Right lobe of liver (tissue), 4 donors: Measurements from ENCODE around the gene TPMT.

ENCODE experiments used
- POLR2A ChIP-seq: fragments of 450-650 bp; IDR thresholded peaks from one replicate; pipeline ENCODE4 v1.6.1; 2017; ENCODE audit warnings: antibody characterized with exemption, mild to moderate bottlenecking
- TF ChIP-seq, protein P1 (sequence below), 4 donors: fragments of 200-600 bp in 3 of 4; fragments of 450-650 bp in 1 of 4; IDR thresholded peaks; one replicate each; pipeline versions ENCODE4 v1.5.1 to v1.8.0; 2016 to 2022; ENCODE audit warnings: antibody characterized with exemption in 4 of 4, mild to moderate bottlenecking in 2 of 4
- donor health status: DM: no; HTN: no; CAD: no.
- donor health status: DM: no; HTN: no; CAD: no.
- donor health status: DM: no; HTN: yes; CAD: no.

DNA sequence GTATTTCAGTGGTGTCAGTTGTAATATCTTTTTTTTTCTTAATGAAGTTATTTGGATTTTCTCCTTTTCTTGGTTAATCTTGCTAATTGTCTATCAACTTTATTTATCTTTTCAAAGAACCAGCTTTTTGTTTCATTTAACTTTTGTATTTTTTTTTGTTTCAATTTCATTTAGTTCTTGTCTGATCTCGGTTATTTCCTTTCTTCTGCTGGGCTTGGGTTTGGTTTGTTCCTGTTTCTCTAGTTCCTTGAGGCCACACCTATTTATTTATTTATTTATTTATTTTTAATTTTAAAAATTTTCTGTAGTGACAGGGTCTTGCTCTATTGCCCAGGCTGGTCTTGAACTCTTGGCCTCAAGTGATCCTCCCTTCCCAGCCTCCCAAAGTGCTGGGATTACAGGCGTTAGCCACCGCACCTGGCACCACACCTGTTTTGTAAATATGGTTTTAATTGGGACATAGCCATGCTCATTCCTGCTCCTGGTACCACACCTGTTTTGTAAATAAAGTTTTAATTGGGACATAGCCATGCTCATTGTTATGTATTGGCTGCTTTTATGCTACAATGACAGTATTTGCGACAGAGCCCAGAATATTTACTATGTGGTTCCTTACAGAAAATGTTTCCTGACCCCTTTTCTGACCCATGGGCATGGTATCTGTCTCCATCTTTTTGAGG lies 22.5 kb upstream of the TPMT start:
- no peak for TF ChIP-seq POLR2A
- TF ChIP-seq, protein P1, sequence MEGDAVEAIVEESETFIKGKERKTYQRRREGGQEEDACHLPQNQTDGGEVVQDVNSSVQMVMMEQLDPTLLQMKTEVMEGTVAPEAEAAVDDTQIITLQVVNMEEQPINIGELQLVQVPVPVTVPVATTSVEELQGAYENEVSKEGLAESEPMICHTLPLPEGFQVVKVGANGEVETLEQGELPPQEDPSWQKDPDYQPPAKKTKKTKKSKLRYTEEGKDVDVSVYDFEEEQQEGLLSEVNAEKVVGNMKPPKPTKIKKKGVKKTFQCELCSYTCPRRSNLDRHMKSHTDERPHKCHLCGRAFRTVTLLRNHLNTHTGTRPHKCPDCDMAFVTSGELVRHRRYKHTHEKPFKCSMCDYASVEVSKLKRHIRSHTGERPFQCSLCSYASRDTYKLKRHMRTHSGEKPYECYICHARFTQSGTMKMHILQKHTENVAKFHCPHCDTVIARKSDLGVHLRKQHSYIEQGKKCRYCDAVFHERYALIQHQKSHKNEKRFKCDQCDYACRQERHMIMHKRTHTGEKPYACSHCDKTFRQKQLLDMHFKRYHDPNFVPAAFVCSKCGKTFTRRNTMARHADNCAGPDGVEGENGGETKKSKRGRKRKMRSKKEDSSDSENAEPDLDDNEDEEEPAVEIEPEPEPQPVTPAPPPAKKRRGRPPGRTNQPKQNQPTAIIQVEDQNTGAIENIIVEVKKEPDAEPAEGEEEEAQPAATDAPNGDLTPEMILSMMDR (IDR thresholded peaks at IDR 0.05), result no peak
